H1 (cell line): ENCODE results near the gene TEKT5. TPM values are rescaled to one million over a fixed set of nuclear protein-coding genes. Genes with fewer than 3 reads are reported as not detected.

Experiments
- SAP30 ChIP-seq: fragments of 300-600 bp; sonication (generic); IDR thresholded peaks from 2 replicates; pipeline ENCODE4 v1.7.1; 2012; ENCODE audit warnings: low read length, moderate library complexity, mild to moderate bottlenecking, inconsistent platforms; ENCODE audit not compliant: insufficient read depth, insufficient replicate concordance
- polyA plus RNA-seq, 7 experiments: library from polyadenylated mRNA; depleted of rRNA in 3 of 7; stranded (reverse) in 5 of 7; unstranded in 2 of 7; fragments of >200 nt in 5 of 7; fragments of 200-250 nt in 2 of 7; gene quantifications; 1 replicate in 5 of 7; 2 replicates in 1 of 7; 4 replicates in 1 of 7; pipeline versions ENCODE4 v1.2.1 to v1.2.3, GENCODE V29; 2011 to 2013; ENCODE audit warnings: missing spikeins in 2 of 7, mixed read lengths in 2 of 7
- total RNA-seq: library from RNA; stranded (reverse); fragmentation: NEBNext Ultra II Directional; extraction: Animal tissue kit (Norgen Biotek cat#: 25700); gene quantifications from 2 replicates; pipeline ENCODE4 v1.2.1, GENCODE V29; 2021

The TEKT5 gene
- total and polyA plus RNA-seq, 2 of the 8 experiments (the other 6 are each of a cell fraction or from before 2014, with no cell fraction given): 0.95 TPM; not detected in 1

DNA sequence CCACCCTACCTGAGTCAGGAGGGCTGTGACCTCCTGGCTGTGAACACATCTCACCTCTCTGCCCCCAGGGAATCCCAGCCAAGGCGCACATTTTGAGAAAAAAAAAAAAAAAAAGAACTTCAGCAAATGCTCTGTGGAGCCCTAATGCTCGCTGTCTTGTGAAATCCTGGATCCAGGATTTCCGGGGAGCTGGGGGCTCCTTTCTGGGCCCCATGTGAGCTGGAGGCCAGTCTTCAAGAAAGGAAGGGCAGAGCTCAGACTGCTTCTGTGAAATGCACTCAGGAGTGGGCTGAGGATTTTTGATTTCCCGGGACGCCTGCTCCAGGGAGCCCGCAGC is 78.3 kb downstream of the TEKT5 start (continued):
- TF ChIP-seq SAP30: no peak
